ENCODE data around the gene SYT12. TPM values are rescaled to one million over a fixed set of nuclear protein-coding genes. Genes with fewer than 3 reads are reported as not detected.

SYT12 gene
- total and polyA plus RNA-seq, 2 of the 8 experiments (the other 6 are each of a cell fraction or from before 2014, with no cell fraction given), result 1.4 to 3.3 TPM

GRCh38 chr11:67029146-67029545, 6.2 kb downstream of the SYT12 start:
- H3K4me3 ChIP-seq (ENCODE audit: extremely low read depth in 1 of 4, insufficient read depth in 2 of 4, low read depth in 3 of 4, low read length in 4 of 4), result no peak overlapping the region
- no peak overlapping the region for H2BK120ac ChIP-seq (replicated peaks; ENCODE audit: low read depth, low read length)
- no peak overlapping the region for H2AFZ ChIP-seq (ENCODE audit: low read length)
- no peaks in the 10 kb centered on the region; the same call in 1 of the 2 replicates for H3K79me1 ChIP-seq (ENCODE audit: low read depth, low read length)
- no peak overlapping the region for H4K91ac ChIP-seq (replicated peaks; ENCODE audit: insufficient read length, low read length)
- H3K79me2 ChIP-seq (ENCODE audit: control insufficient read depth in 1 of 2, insufficient read depth in 2 of 2, low read length in 2 of 2), result no peaks in the 10 kb centered on the region
- ChIA-PET POLR2A (ENCODE audit: partially characterized antibody) (no interaction called here), CTCF (ENCODE audit: partially characterized antibody) (interaction anchor here (1.3 to 4.2 kb wide), 3 partner anchors 11 to 146 kb away, joined by 4 to 19 read pairs (median 15); no protein-coding TSS in a partner anchor)
- no peak overlapping the region for H3K18ac ChIP-seq (ENCODE audit: extremely low read depth, low read length)
- H2BK5ac ChIP-seq (ENCODE audit: low read depth, low read length), result no peak overlapping the region
- H4K8ac ChIP-seq (ENCODE audit: extremely low read depth, insufficient read depth, low read length), result no peak overlapping the region
- H3K4ac ChIP-seq (replicated peaks; ENCODE audit: insufficient read length, low read depth, low read length), result no peak overlapping the region
- H3K9ac ChIP-seq (replicated peaks in 1 of 4; ENCODE audit: extremely low read depth in 1 of 4, low read depth in 3 of 4, low read length in 3 of 4), result no peak overlapping the region
- H3K27ac ChIP-seq (ENCODE audit: low read depth, low read length), result no peak overlapping the region
- 93% methylated on average over 6 of the region's 6 CpGs; no CpG with 5 or more reads in 1 of the 2 experiments for WGBS, 2 experiments (ENCODE audit: extremely low coverage in 1 of 2, insufficient coverage in 1 of 2, insufficient read length in 1 of 2, insufficient replicate concordance in 2 of 2, low coverage in 1 of 2, low lambda C conversion rate in 2 of 2, missing lambda C conversion rate in 1 of 2)
- no peak overlapping the region for H2BK12ac ChIP-seq (ENCODE audit: low read depth, low read length)
- no peaks in the 10 kb centered on the region for H3K9me3 ChIP-seq (ENCODE audit: insufficient read depth in 2 of 2, low read depth in 1 of 2, low read length in 1 of 2)
- FAIRE-seq (no peak), DNase-seq (ENCODE audit: low read depth in 1 of 2, low spot score in 2 of 2) (no peak)
- H3K36me3 ChIP-seq (ENCODE audit: control insufficient read depth in 2 of 4, insufficient read depth in 4 of 4, low read length in 3 of 4), result no peaks in the 10 kb centered on the region
- H3K4me2 ChIP-seq (ENCODE audit: insufficient read depth in 1 of 2, low read depth in 2 of 2, low read length in 2 of 2), result no peak overlapping the region
- H2BK15ac ChIP-seq (ENCODE audit: low read length), result no peak overlapping the region; the same call in 1 of the 2 replicates
- no peak overlapping the region for H3K23ac ChIP-seq (ENCODE audit: insufficient read length)
- H2BK20ac ChIP-seq (ENCODE audit: low read length), result no peak overlapping the region
- no peak overlapping the region for H2AK5ac ChIP-seq (ENCODE audit: low read depth, low read length)
- peaks cover 6 to 15% (median 8%) of the 10 kb centered on the region in 4 experiments for H3K27me3 ChIP-seq (replicated peaks in 1 of 4; ENCODE audit: control insufficient read depth in 3 of 4, extremely low read depth in 1 of 4, insufficient read depth in 3 of 4, low read length in 3 of 4)
- H3K14ac ChIP-seq (ENCODE audit: insufficient read length), result no peak overlapping the region
- peaks cover 0 to 4% of the 10 kb centered on the region in 2 experiments for H4K20me1 ChIP-seq (replicated peaks in 1 of 2; ENCODE audit: control insufficient read depth in 1 of 2, insufficient read depth in 2 of 2, low read length in 2 of 2)
- H3K56ac ChIP-seq (replicated peaks; ENCODE audit: insufficient read length, low read depth, low read length), result no peak overlapping the region
- peaks cover 2 to 11% (median 3%) of the 10 kb centered on the region in 4 experiments; a peak in 5 of 7 replicates for H3K4me1 ChIP-seq (replicated peaks in 1 of 4; ENCODE audit: control insufficient read depth in 3 of 4, insufficient read depth in 4 of 4, low read length in 3 of 4)
- no peak overlapping the region for H4K5ac ChIP-seq (ENCODE audit: insufficient read length, low read depth, low read length)
- TF ChIP-seq POLR2A (IDR thresholded peaks at IDR 0.05; ENCODE audit: control extremely low read depth in 1 of 2, low read depth in 2 of 2, low read length in 2 of 2) (no peak), TBP (IDR thresholded peaks at IDR 0.05; ENCODE audit: low read depth, low read length) (no peak), FOSL1 (IDR thresholded peaks at IDR 0.05; ENCODE audit: insufficient read depth, low read depth, low read length) (no peak), ZNF274 (IDR thresholded peaks at IDR 0.05; ENCODE audit: borderline replicate concordance, extremely low read depth, low read length) (no peak), HDAC2 (IDR thresholded peaks at IDR 0.05; ENCODE audit: borderline replicate concordance in 1 of 2, low read depth in 2 of 2, low read length in 2 of 2) (no peak), SIX5 (IDR thresholded peaks at IDR 0.05; ENCODE audit: low read depth, low read length) (no peak), SIN3A (conservative IDR thresholded peaks at IDR 0.05 in 1 of 2, IDR thresholded peaks at IDR 0.05 in 1 of 2; ENCODE audit: low read depth in 1 of 2, low read length in 2 of 2) (no peak), HDAC6 (IDR thresholded peaks at IDR 0.05; ENCODE audit: low read depth, low read length) (no peak), NANOG (IDR thresholded peaks at IDR 0.05; ENCODE audit: insufficient read depth, low read depth, low read length, poor library complexity, severe bottlenecking) (no peak), CHD1 (IDR thresholded peaks at IDR 0.05; ENCODE audit: low read depth, low read length) (no peak)
- H3K23me2 ChIP-seq (ENCODE audit: low read depth, low read length), result no peaks in the 10 kb centered on the region
